Loucy (cell line): ENCODE results near the gene MEFV.

Experiments
- H2AFZ ChIP-seq: fragments of 200-600 bp; sonication (generic); 2 replicates; pipeline ENCODE4 v1.6.0; 2016; ENCODE audit warnings: antibody characterized with exemption, mild to moderate bottlenecking, low read length, moderate library complexity
- H3F3A ChIP-seq: fragments of 200-600 bp; 2 replicates; pipeline ENCODE4 v1.6.0; 2016; ENCODE audit warnings: antibody characterized with exemption, low read depth, mild to moderate bottlenecking
- H3K27me3 ChIP-seq: fragments of 200-600 bp; sonication (generic); 2 replicates; pipeline ENCODE4 v1.6.1; 2014; ENCODE audit warnings: low read length, mild to moderate bottlenecking; ENCODE audit not compliant: insufficient read depth, poor library complexity, severe bottlenecking
- H3K36me3 ChIP-seq: fragments of 200-600 bp; sonication (generic); 2 replicates; pipeline ENCODE4 v1.6.1; 2016; ENCODE audit warnings: low read length; ENCODE audit not compliant: insufficient read depth
- H3K4me1 ChIP-seq: fragments of 200-600 bp; sonication (generic); 2 replicates; pipeline ENCODE4 v1.5.1; 2014; ENCODE audit warnings: low read length, mild to moderate bottlenecking; ENCODE audit not compliant: insufficient read depth, poor library complexity, severe bottlenecking
- H3K4me2 ChIP-seq: fragments of 200-600 bp; sonication (generic); 2 replicates; pipeline ENCODE4 v1.6.0; 2014; ENCODE audit warnings: antibody characterized with exemption, low read length, low read depth, mild to moderate bottlenecking; ENCODE audit not compliant: poor library complexity, severe bottlenecking
- H3K4me3 ChIP-seq: fragments of 200-600 bp; sonication (generic); 2 replicates; pipeline ENCODE4 v1.5.1; 2014; ENCODE audit warnings: low read length, mild to moderate bottlenecking, mixed read lengths; ENCODE audit not compliant: poor library complexity, severe bottlenecking
- H3K79me2 ChIP-seq: fragments of 200-600 bp; sonication (generic); 2 replicates; pipeline ENCODE4 v1.6.1; 2014; ENCODE audit warnings: low read length; ENCODE audit not compliant: insufficient read depth
- H3K9ac ChIP-seq: fragments of 200-600 bp; sonication (generic); 2 replicates; pipeline ENCODE4 v1.6.0; 2014; ENCODE audit warnings: mild to moderate bottlenecking, low read depth, low read length, moderate library complexity; ENCODE audit not compliant: poor library complexity, severe bottlenecking
- H3K9me2 ChIP-seq: fragments of 200-600 bp; sonication (generic); replicated peaks from 2 replicates; pipeline ENCODE4 v1.6.1; 2016; ENCODE audit warnings: low read depth, low read length, mixed read lengths
- H3K9me3 ChIP-seq: fragments of 200-600 bp; sonication (generic); 2 replicates; pipeline ENCODE4 v1.6.1; 2014; ENCODE audit warnings: mild to moderate bottlenecking, antibody characterized with exemption, low read length, low read depth; ENCODE audit not compliant: insufficient read depth
- H4K20me1 ChIP-seq: fragments of 200-600 bp; sonication (generic); 2 replicates; pipeline ENCODE4 v1.6.0; 2014; ENCODE audit warnings: antibody characterized with exemption, low read length, mild to moderate bottlenecking; ENCODE audit not compliant: insufficient read depth, poor library complexity, severe bottlenecking
- EZH2phosphoT487 ChIP-seq: fragments of 200-600 bp; IDR thresholded peaks from 2 replicates; pipeline ENCODE4 v1.6.1; 2018; ENCODE audit warnings: antibody characterized with exemption, mild to moderate bottlenecking, moderate library complexity, borderline replicate concordance
- TF ChIP-seq, protein P1 (sequence below): fragments of 200-600 bp; sonication (generic); conservative IDR thresholded peaks from 2 replicates; pipeline ENCODE4 v1.5.1; 2014; ENCODE audit warnings: mild to moderate bottlenecking, antibody characterized with exemption, low read length

The MEFV gene

DNA sequence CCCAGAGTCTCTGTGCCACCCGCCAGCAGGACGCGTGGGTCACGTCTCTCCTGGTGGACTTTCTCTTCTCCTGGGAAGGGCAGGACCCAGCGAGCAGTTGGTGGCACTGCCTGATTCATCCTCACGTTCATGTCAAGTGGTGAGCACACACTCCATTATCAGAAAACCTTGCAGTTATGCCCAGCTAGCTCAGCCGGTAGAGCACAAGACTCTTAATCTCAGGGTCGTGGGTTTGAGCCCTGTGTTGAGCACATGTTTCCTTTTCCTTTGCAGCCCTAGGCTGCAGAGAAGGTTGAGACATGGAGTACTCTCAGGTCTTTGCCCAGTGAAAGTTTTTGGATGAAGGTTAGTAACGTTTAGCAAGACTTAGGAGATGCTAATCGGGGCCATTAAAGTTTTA lies 60.5 kb downstream of the MEFV start:
- no peak overlapping the region for H2AFZ ChIP-seq
- no peaks in the 10 kb centered on the region for H3K4me1 ChIP-seq
- TF ChIP-seq, protein P1, sequence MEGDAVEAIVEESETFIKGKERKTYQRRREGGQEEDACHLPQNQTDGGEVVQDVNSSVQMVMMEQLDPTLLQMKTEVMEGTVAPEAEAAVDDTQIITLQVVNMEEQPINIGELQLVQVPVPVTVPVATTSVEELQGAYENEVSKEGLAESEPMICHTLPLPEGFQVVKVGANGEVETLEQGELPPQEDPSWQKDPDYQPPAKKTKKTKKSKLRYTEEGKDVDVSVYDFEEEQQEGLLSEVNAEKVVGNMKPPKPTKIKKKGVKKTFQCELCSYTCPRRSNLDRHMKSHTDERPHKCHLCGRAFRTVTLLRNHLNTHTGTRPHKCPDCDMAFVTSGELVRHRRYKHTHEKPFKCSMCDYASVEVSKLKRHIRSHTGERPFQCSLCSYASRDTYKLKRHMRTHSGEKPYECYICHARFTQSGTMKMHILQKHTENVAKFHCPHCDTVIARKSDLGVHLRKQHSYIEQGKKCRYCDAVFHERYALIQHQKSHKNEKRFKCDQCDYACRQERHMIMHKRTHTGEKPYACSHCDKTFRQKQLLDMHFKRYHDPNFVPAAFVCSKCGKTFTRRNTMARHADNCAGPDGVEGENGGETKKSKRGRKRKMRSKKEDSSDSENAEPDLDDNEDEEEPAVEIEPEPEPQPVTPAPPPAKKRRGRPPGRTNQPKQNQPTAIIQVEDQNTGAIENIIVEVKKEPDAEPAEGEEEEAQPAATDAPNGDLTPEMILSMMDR, result no peak
- no peak for TF ChIP-seq EZH2phosphoT487
- H3K9ac ChIP-seq, result no peak overlapping the region
- H3F3A ChIP-seq, result no peaks in the 10 kb centered on the region
- H3K27me3 ChIP-seq, result no peaks in the 10 kb centered on the region
- H3K9me3 ChIP-seq, result no peaks in the 10 kb centered on the region
- H3K4me3 ChIP-seq, result no peak overlapping the region
- no peaks in the 10 kb centered on the region for H4K20me1 ChIP-seq
- H3K36me3 ChIP-seq, result no peaks in the 10 kb centered on the region
- H3K9me2 ChIP-seq, result no peaks in the 10 kb centered on the region
- H3K4me2 ChIP-seq, result no peak overlapping the region
- no peaks in the 10 kb centered on the region for H3K79me2 ChIP-seq

DNA sequence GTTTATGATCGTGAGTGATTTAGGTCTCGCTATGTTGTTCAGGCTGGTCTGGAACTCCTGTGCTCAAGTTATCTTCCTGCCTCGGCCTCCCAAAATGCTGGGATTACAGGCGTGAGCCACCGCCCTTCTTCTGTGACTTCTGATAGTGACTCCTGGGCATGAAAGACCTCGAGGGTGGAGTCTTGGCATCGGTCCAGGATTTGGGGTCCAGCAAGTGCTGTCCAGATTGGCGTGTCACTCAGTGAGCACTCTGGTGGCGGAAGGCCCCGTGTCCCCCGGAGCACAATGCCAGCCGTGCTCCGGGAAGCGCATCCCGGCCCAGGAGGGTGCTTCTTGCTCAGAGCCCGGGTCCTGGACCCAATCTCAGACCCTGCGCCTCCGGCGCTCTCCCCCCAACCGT lies 61.6 kb downstream of the MEFV start:
- TF ChIP-seq, protein P1, result no peak
- no peak for TF ChIP-seq EZH2phosphoT487
- no peaks in the 10 kb centered on the region for H3K9me2 ChIP-seq
- H2AFZ ChIP-seq, result no peak overlapping the region
- no peak overlapping the region for H3K4me3 ChIP-seq
- no peak overlapping the region for H3K4me2 ChIP-seq
- H3K4me1 ChIP-seq, result no peaks in the 10 kb centered on the region
- no peaks in the 10 kb centered on the region for H3K27me3 ChIP-seq
- H3K9me3 ChIP-seq, result no peaks in the 10 kb centered on the region
- no peaks in the 10 kb centered on the region for H4K20me1 ChIP-seq
- H3K79me2 ChIP-seq, result no peaks in the 10 kb centered on the region
- no peaks in the 10 kb centered on the region for H3K36me3 ChIP-seq
- H3K9ac ChIP-seq, result no peak overlapping the region
- H3F3A ChIP-seq, result no peaks in the 10 kb centered on the region

DNA sequence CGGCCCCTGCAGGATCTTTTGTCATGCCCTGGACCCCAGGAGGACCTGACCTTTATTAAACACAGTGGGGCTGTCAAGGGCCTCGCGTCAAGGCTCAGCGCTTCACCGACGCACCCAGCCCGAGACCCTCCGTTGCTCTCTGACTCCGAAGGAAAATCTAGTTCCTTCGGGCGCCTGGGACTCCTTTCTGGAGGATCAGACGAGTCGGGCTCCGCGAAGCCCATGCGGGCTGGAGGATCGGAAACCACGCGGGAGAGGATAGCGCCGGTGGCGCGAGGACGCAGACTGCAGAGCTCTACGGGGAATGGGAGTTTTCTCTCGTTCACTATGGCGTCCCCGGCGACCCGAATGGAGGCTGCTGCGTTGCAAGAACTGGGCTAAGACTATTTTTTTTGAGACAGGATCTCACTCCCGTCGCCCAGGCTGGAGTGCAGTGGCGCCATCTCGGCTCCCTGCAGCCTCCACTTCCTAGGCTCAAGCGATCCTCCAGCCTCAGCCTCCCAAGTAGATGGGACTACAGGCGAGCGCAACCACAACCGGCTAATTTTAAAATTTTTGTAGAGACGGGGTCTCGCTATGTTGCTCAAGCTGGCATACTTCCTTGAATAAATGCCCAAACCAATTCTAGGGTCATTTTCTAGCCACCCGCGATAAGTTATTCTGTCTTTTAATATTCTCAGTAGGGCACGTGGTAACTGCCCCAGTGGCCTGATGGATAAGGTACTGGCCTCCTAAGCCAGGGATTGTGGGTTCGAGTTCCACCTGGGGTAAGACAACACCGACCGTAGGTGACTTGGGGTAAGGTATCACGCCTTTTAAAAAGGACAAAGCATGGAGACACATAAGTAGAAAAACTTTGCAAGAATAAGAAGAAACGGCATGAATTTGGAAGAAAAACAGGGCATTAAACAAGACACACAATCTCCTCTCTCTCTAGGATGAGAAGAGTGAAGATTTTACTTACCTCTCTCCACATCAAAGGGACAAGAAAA lies 62.9 kb downstream of the MEFV start:
- H3K79me2 ChIP-seq, result no peaks in the 10 kb centered on the region
- H3K4me3 ChIP-seq, result no peak overlapping the region
- H3K4me2 ChIP-seq, result no peak overlapping the region
- H3K9me2 ChIP-seq, result no peaks in the 10 kb centered on the region
- no peaks in the 10 kb centered on the region for H3F3A ChIP-seq
- no peaks in the 10 kb centered on the region for H3K36me3 ChIP-seq
- no peaks in the 10 kb centered on the region for H3K4me1 ChIP-seq
- H3K9me3 ChIP-seq, result no peaks in the 10 kb centered on the region
- TF ChIP-seq EZH2phosphoT487, result no peak
- TF ChIP-seq, protein P1, result no peak
- no peak overlapping the region for H3K9ac ChIP-seq
- H2AFZ ChIP-seq, result no peak overlapping the region
- H3K27me3 ChIP-seq, result no peaks in the 10 kb centered on the region
- no peaks in the 10 kb centered on the region for H4K20me1 ChIP-seq
